BE2C (cell line): ENCODE results near the gene DCST1.

Experiments
- DNase-seq: peaks from one replicate; pipeline ENCODE4 v3.0.0-alpha.2; 2020
- H3K27me3 ChIP-seq: fragments of 250-450 bp; sonication (Bioruptor Pico); 2 replicates; pipeline ENCODE4 v1.5.1; 2020; ENCODE audit warnings: mild to moderate bottlenecking
- H3K36me3 ChIP-seq: fragments of 250-450 bp; sonication (Bioruptor Pico); 2 replicates; pipeline ENCODE4 v1.5.1; 2020; ENCODE audit warnings: mild to moderate bottlenecking
- H3K4me1 ChIP-seq: fragments of 250-450 bp; sonication (Bioruptor Pico); 2 replicates; pipeline ENCODE4 v1.5.1; 2020
- H3K4me3 ChIP-seq: 2 replicates; pipeline ENCODE4 v1.5.1; 2011; ENCODE audit warnings: low read depth, low read length
- H3K9me3 ChIP-seq: fragments of 250-450 bp; sonication (Bioruptor Pico); 2 replicates; pipeline ENCODE4 v1.5.1; 2020
- CTCF ChIP-seq: IDR thresholded peaks from 2 replicates; pipeline ENCODE4 v1.5.1; 2012; ENCODE audit warnings: mild to moderate bottlenecking, low read depth, low read length

DCST1 gene

GRCh38 chr1:155032886-155033285 lies 738 bp upstream of the DCST1 start:
- H3K9me3 ChIP-seq = no peaks in the 10 kb centered on the region
- no peaks in the 10 kb centered on the region for H3K4me1 ChIP-seq
- DNase-seq = no peak
- no peaks in the 10 kb centered on the region for H3K27me3 ChIP-seq
- H3K36me3 ChIP-seq = no peaks in the 10 kb centered on the region
- H3K4me3 ChIP-seq = no peak overlapping the region
- TF ChIP-seq CTCF = no peak

DNA sequence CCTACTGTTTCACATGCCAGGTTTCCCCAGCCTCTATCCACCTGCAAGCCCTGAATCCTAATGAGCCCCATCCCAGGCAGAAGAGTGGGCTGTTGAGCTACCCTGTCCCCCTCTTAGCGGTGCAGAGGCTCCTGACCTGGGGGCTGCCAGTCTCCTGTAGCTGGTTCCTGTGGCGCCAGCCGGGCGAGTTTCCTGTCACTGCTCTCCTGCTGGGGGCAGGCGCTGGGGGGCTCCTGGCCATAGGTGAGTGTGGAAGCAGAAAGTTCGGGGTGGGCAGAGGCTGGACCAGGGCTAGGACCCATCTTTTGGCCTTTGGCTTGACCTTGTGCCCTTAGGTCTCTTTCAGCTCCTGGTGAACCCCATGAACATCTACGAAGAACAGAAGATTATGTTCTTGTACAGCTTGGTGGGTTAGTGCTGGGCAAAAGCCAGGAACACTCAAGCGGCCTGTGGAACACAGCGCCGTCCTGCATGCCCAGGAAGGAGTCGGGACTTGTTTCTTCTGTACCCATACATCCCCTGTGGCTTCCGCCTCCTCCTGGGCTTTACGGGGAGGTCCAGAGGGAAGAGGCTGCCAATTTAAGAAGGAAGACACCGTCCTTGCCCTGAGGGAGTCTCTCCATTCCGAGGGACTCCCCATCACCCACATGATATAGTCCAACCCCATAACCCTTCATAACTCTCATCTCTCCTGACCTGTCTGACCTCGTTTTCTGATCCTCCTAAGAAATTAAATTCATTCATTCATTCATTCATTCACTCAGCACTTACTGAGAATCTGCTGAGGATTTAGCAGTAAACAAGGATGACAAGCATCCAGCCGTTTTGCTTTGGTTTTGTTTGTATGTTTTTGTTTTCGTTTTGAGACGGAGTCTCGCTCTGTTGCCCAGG lies 939 bp downstream of the DCST1 start:
- no peak for DNase-seq
- TF ChIP-seq CTCF = no peak
- no peaks in the 10 kb centered on the region for H3K4me1 ChIP-seq
- no peaks in the 10 kb centered on the region for H3K9me3 ChIP-seq
- H3K27me3 ChIP-seq = no peaks in the 10 kb centered on the region
- no peaks in the 10 kb centered on the region for H3K36me3 ChIP-seq
- H3K4me3 ChIP-seq = no peak overlapping the region

DNA sequence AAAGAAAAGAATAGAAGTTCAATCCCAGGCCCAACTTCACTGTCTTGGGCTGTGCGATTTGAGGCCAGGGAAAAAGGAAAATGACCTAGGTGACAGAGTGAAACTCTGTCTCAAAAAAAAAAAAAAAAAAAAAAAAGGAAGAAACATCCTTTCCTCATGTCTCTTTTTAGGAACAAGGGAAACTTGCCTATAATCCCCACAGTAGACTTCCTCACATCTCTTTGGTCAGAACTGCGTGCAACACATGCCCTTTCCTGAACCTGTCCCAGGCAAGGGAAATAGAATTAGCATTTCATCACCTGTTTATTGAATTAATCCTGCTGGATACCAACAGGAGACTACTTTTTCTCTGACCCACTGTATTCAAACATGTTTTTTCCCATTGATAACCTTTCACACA lies 2.3 kb downstream of the DCST1 start:
- no peak for DNase-seq
- no peaks in the 10 kb centered on the region for H3K27me3 ChIP-seq
- no peaks in the 10 kb centered on the region for H3K4me1 ChIP-seq
- H3K9me3 ChIP-seq = no peaks in the 10 kb centered on the region
- no peaks in the 10 kb centered on the region for H3K36me3 ChIP-seq
- H3K4me3 ChIP-seq = no peak overlapping the region
- no peak for TF ChIP-seq CTCF

- Histone ChIP-seq H3K36me3 (no peaks in the 10 kb centered on the region), H3K9me3 (no peaks in the 10 kb centered on the region), H3K4me3 (no peak overlapping the region), H3K27me3 (no peaks in the 10 kb centered on the region), H3K4me1 (no peaks in the 10 kb centered on the region)
- DNase-seq = no peak
- TF ChIP-seq CTCF = no peak
These were observed 3.4 kb downstream of the DCST1 start for GRCh38 chr1:155037043-155037442.

DNA sequence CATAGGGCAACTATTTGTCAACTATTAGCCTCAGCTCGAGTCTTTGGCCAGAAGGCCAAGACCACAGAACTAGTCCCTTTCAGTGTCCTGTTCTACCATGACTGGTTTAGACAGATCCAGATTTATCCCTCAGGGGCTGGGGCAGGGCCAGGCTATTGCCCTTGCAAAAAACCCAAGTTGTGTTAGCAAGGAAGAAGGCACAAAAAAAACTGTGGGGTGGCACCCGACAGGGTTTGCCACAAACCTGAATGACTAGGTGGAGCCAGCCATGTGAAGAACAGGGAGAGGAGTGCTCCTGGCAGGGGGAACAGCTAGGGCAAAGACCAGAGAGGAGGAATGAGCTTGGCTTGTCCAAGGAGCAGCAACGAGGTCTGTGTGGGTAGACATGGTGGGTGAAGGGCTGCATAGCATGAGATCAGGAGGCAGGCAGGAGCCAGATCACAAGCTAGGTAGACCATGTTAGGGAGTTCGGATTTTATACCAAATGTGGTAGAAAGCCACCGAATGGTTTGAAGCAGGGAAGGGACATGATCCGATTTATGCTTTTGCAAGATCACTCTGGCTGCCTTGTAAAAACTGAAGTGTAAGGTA lies 4.3 kb downstream of the DCST1 start:
- Histone ChIP-seq H3K36me3 (no peaks in the 10 kb centered on the region), H3K4me3 (no peak overlapping the region), H3K9me3 (no peaks in the 10 kb centered on the region), H3K27me3 (no peaks in the 10 kb centered on the region), H3K4me1 (no peaks in the 10 kb centered on the region)
- DNase-seq = no peak
- no peak for TF ChIP-seq CTCF
